Stimulated activated CD4-positive, alpha-beta T cell treated with anti-CD3 and anti-CD28 coated beads, Interleukin-15, amount 100 ng/mL, for 24 hours (primary cell): ENCODE measurements around the gene AMN.

ENCODE experiments used
- DNase-seq: peaks from one replicate; pipeline ENCODE4 v3.0.0-alpha.2; 2020

Gene AMN

GRCh38 chr14:102899516-102899900 lies 23.0 kb upstream of the AMN start:
- DNase-seq = no peak

- DNase-seq = no peak
Measured at GRCh38 chr14:102900631-102901571, 21.6 kb upstream of the AMN start.

GRCh38 chr14:102901633-102902032 lies 20.8 kb upstream of the AMN start:
- DNase-seq = no peak

- no peak for DNase-seq
Measured at GRCh38 chr14:102902086-102902485, 20.4 kb upstream of the AMN start.

GRCh38 chr14:102902523-102903247 lies 19.8 kb upstream of the AMN start:
- DNase-seq = no peak

- no peak for DNase-seq
Measured at GRCh38 chr14:102903248-102903888, 19.1 kb upstream of the AMN start.

GRCh38 chr14:102903889-102904512 lies 18.5 kb upstream of the AMN start:
- DNase-seq = no peak

GRCh38 chr14:102905116-102906108 lies 17.1 kb upstream of the AMN start:
- no peak for DNase-seq

GRCh38 chr14:102906616-102907302 lies 15.7 kb upstream of the AMN start:
- no peak for DNase-seq

- DNase-seq = no peak
Measured at GRCh38 chr14:102907303-102907844, 15.1 kb upstream of the AMN start.

GRCh38 chr14:102907980-102908730 lies 14.3 kb upstream of the AMN start:
- no peak for DNase-seq

GRCh38 chr14:102908766-102909455 lies 13.6 kb upstream of the AMN start:
- no peak for DNase-seq

- no peak for DNase-seq
Measured at GRCh38 chr14:102909462-102909861, 13.0 kb upstream of the AMN start.

GRCh38 chr14:102909911-102910310 lies 12.6 kb upstream of the AMN start:
- DNase-seq = no peak

- no peak for DNase-seq
Measured at GRCh38 chr14:102910442-102910841, 12.0 kb upstream of the AMN start.

GRCh38 chr14:102911541-102911951 lies 10.9 kb upstream of the AMN start:
- DNase-seq = no peak

GRCh38 chr14:102911991-102912761 lies 10.3 kb upstream of the AMN start:
- DNase-seq = no peak

- DNase-seq = no peak
Measured at GRCh38 chr14:102913341-102914211, 8.9 kb upstream of the AMN start.
